MCF 10A (cell line): ENCODE measurements around the gene SPIN2B. TPM values are rescaled to one million over a fixed set of nuclear protein-coding genes. Genes with fewer than 3 reads are reported as not detected.

Experiments used
- BruUV-seq: library from RNA; stranded (reverse); fragments of 400-500 nt; replicated peaks from 2 replicates; lab custom pipeline; 2021; lab: Mats Ljungman, UMichigan
- CTCF ChIA-PET: fragments of 300-600 bp; sonication (Branson Sonifier 250); formaldehyde crosslinking; extraction: SDS; loops from one replicate; lab custom pipeline; 2021; ENCODE audit warnings: antibody characterized with exemption, inconsistent platforms; lab: Yijun Ruan, JAX
- POLR2A ChIA-PET: fragments of 300-600, 350-650 bp; sonication (Branson Sonifier 250); formaldehyde crosslinking; extraction: SDS; loops from one replicate; lab custom pipeline; 2020; ENCODE audit warnings: antibody characterized with exemption, inconsistent platforms; lab: Yijun Ruan, JAX
- DNase-seq: peaks from one replicate; pipeline ENCODE4 v3.0.0-alpha.2; 2018; ENCODE audit not compliant: unreplicated experiment
- H3K27ac Mint-ChIP-seq: one replicate; pipeline ENCODE4 v1.8.0; 2022; ENCODE audit warnings: mild to moderate bottlenecking, low read depth, mixed read lengths; ENCODE audit not compliant: unreplicated experiment
- H3K27me3 Mint-ChIP-seq: one replicate; pipeline ENCODE4 v1.8.0; 2022; ENCODE audit warnings: mixed read lengths; ENCODE audit not compliant: insufficient read depth, unreplicated experiment
- H3K36me3 Mint-ChIP-seq: one replicate; pipeline ENCODE4 v1.8.0; 2022; ENCODE audit warnings: mild to moderate bottlenecking, moderate library complexity, mixed read lengths; ENCODE audit not compliant: insufficient read depth, unreplicated experiment
- H3K4me1 Mint-ChIP-seq: one replicate; pipeline ENCODE4 v1.8.0; 2022; ENCODE audit warnings: mixed read lengths; ENCODE audit not compliant: insufficient read depth, unreplicated experiment
- H3K4me3 Mint-ChIP-seq: one replicate; pipeline ENCODE4 v1.8.0; 2022; ENCODE audit warnings: mild to moderate bottlenecking, moderate library complexity, mixed read lengths; ENCODE audit not compliant: unreplicated experiment
- H3K9me3 Mint-ChIP-seq: one replicate; pipeline ENCODE4 v1.8.0; 2022; ENCODE audit warnings: mixed read lengths; ENCODE audit not compliant: unreplicated experiment
- CTCF ChIP-seq: fragments of 200-600 bp; IDR thresholded peaks from one replicate; pipeline ENCODE4 v1.8.0; 2022; ENCODE audit warnings: antibody characterized with exemption, mild to moderate bottlenecking; ENCODE audit not compliant: unreplicated experiment
- intact Hi-C: fragments of 100-400 bp; cut with micrococcal nuclease; formaldehyde crosslinking; loops from 2 replicates; pipeline ENCODE4 v1.14.1; 2022
- total RNA-seq: library from RNA; stranded (reverse); gene quantifications from 2 replicates; pipeline ENCODE4 v1.2.3, GENCODE V29; 2022

SPIN2B gene
- total RNA-seq, 1 experiment from 2014 or later, result 7.2 TPM

GRCh38 chrX:57083143-57083542 lies 38.2 kb downstream of the SPIN2B start:
- CTCF ChIA-PET, result interaction anchor here (0.7 kb wide), 1 partner anchor 318 kb away, joined by 3 read pairs; no protein-coding TSS in a partner anchor

GRCh38 chrX:57074458-57074857 lies 46.9 kb downstream of the SPIN2B start:
- no TSS peak for BruUV-seq
- ChIA-PET CTCF (no interaction called here), POLR2A (interaction anchor here (0.6 kb wide), 1 partner anchor 28 kb away, joined by 3 read pairs; no protein-coding TSS in a partner anchor)
- H3K9me3 Mint-ChIP-seq, result no peaks in the 10 kb centered on the region
- H3K27ac Mint-ChIP-seq, result no peak overlapping the region
- peaks cover 59% of the 10 kb centered on the region for H3K27me3 Mint-ChIP-seq
- H3K4me1 Mint-ChIP-seq, result no peaks in the 10 kb centered on the region
- no peak for TF ChIP-seq CTCF
- no peak for DNase-seq
- H3K4me3 Mint-ChIP-seq, result no peak overlapping the region
- intact Hi-C loops, result no loop called here
- no peaks in the 10 kb centered on the region for H3K36me3 Mint-ChIP-seq

More at GRCh38 chrX:57083143-57083542, 38.2 kb downstream of the SPIN2B start:
- Mint-ChIP-seq H3K4me3 (no peak overlapping the region), H3K36me3 (no peaks in the 10 kb centered on the region), H3K27me3 (peaks cover 9% of the 10 kb centered on the region), H3K27ac (no peak overlapping the region), H3K4me1 (no peaks in the 10 kb centered on the region), H3K9me3 (no peaks in the 10 kb centered on the region)
- no peak for DNase-seq
- POLR2A ChIA-PET, result no interaction called here
- no peak for TF ChIP-seq CTCF
- intact Hi-C loops, result no loop called here
- no TSS peak for BruUV-seq

GRCh38 chrX:57070185-57070984 lies 51.0 kb downstream of the SPIN2B start:
- no peaks in the 10 kb centered on the region for H3K36me3 Mint-ChIP-seq
- no peaks in the 10 kb centered on the region for H3K9me3 Mint-ChIP-seq
- no peak for DNase-seq
- no peak for TF ChIP-seq CTCF
- ChIA-PET CTCF (interaction anchor here (1.9 kb wide), 1 partner anchor 18 kb away, joined by 5 read pairs; no protein-coding TSS in a partner anchor), POLR2A (no interaction called here)
- H3K27me3 Mint-ChIP-seq, result peaks cover 91% of the 10 kb centered on the region
- intact Hi-C loops, result no loop called here
- H3K4me3 Mint-ChIP-seq, result no peak overlapping the region
- no peaks in the 10 kb centered on the region for H3K4me1 Mint-ChIP-seq
- no peak overlapping the region for H3K27ac Mint-ChIP-seq
- BruUV-seq, result no TSS peak

Other genes with a start within 250 kb of the SPIN2B start
- gene SPIN3, start 126.0 kb downstream of the SPIN2B start, total RNA-seq, result 22.5 and 22.7 TPM in 2 replicates
- 0.44 and 0.91 TPM in 2 replicates for gene SPIN2A, start 15.8 kb upstream of the SPIN2B start, total RNA-seq
- 1.7 and 3.1 TPM in 2 replicates for gene FAAH2, start 165.2 kb upstream of the SPIN2B start, total RNA-seq